Activated CD4-positive, alpha-beta T cell treated with anti-CD3 and anti-CD28 coated beads, Interleukin-2, amount 50 U/mL, for 1 hour (primary cell): Measurements from ENCODE around the gene HSPG2.

ENCODE experiments used
- DNase-seq: peaks from one replicate; pipeline ENCODE4 v3.0.0-alpha.2; 2020

HSPG2 gene

DNA sequence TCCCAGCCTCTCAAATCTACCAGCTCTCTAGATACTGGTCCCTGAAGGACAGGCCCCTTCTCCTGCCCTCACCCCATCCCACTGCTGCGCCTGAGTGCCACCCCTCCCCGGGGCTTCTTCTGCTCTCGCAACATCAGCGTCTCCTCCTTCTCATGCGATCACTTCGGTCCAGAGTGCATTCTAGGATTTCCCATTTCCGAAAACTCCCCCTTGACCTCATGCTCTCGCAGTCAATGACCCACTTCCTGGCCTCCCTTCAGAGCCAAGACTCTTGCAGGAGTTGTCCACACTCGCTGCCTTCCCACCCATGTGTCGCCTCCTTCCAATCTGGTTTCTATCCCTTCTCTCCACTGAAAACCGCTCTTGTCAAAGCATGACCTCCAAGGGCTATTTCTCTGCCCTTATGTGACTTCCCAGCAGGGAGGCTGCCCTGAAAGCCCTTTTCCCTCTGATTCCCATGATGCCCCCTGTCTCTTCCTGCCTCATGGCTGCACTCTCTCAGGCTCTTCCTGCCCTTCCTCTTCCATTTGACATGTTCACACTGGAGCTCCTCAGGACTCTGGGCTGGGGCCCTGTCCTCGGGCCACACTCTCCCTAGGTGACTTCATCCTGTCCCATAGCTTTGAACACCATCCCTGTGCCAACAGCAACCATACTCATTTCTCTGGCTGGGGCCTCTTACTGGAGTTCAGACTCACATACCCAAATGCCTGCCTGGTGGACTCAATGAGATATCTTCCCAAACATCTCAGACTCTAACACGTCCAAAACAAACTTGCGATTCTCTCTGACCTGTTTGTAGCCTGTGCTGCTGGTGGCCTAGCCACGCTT is 79.1 kb downstream of the HSPG2 start:
- DNase-seq: no peak

DNA sequence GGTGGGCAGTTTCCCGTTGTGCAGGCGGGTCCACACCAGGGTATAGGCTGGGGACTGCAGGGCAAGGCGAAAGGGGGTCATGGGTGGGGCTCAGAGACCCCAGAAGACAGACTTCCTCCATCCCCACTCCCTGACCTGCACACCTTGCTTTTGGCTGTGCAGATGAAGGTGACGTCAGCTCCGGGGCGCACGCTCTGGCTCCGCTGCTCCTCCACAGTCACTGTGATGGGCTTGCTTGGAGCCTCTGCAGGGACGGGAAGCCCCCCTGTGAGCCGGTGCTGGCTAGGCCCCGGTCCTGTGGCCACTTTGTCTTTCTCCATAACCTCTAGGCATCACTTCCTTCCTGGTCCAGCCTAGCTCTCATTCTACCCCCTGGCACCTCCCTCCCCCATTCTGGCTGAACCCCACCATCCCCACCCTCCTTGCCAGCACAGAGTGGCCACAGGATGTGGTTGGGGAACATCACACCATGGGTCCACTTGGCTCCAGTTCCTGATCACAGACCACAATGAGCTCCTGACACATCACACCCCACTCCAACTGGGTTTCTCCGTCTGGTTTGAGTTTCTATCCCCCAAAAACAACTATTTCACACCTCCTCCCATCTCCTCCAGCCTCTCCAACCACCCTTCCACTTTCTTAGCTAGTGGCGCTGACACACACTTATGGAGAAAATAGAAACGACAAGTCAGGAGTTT is 79.8 kb downstream of the HSPG2 start:
- DNase-seq: no peak

DNA sequence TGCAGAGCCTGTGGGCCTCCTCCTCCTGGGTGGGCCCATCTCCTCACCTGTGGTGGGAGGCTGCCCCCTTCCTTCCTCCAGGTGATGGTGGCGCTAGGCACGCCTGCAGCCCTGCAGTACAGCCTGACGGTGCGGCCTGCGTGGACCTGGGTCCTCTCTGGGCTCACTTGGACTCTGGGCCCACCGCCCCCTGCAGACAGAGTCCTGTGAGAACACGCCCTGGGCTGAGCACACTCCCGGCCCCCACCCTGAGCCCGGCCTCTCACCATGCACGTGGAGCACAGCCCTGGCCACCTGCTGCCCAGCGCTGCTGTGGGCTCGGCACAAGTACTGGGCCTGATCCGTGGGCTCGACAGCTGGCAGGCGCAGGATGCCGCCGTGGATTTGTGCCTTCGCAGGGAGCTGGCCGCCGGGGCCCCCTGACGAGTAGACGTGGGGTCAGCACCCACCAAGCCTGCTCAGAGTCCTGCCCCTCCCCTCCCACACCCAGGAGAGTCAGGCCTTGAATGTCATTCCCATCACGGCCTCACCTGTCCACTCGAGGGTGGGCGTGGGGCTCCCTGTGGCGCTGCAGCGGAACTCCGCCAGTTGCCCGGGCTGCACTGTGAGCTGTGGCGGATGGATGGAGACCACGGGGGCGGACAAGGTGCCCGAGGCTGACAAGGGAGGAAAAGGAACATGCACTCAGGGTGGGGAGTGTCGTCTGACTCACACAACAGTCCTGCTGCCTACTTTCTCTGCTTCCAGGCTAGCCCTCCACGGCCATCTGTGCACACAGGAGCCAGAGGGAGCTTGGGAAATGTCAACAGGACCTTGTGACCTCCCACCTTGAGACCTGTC is 81.6 kb downstream of the HSPG2 start:
- no peak for DNase-seq

DNA sequence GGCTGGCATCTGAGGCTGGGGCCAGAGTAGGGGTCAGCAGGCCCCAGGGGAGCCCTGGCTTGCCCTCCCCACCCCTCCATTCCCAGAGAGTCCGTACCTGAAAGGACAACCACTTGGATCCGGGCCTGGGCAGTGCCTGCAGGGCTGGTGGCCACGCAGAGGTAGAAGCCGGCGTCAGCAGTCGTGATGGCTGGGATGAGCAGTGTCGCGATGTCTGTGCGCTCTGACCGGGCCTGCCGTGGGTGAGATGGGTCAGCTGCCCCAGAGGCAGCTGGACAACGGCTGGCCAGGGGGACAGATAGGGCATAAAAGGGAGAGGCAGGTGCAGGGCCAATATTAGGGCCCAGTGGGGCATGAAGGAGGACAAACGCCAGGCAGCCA is 82.4 kb downstream of the HSPG2 start:
- DNase-seq: no peak

DNA sequence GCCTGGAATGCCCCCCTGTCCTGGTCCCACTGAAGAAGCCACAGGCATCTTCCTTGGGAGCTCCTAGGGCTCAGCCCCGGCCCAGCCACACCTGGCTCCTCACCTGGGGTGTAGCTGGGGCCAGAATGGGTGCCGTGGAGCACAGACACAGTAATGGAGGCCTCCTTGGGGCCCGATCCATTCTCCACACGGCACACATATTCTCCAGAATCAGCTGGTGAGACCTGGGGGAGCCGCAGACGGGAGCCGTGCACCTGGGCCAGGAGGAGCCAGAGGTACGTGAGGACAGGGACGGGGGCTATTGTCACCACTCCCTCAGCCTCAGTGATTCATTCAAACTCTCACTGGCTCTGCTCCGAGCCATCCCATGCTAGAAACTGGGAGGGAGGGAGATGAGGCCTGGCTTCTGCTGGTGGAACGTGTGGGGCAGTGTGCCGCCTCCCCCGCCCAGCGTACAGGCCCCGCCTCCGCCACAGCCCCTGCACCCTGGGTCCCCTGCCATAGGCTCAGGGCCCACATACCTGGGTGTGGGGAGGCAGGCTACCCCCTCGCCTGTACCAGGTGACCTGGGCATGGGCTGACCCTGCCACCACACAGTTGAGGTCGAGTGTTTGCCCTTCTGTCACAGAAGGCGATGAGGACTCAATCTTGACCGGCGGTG is 82.9 kb downstream of the HSPG2 start:
- DNase-seq: no peak

DNA sequence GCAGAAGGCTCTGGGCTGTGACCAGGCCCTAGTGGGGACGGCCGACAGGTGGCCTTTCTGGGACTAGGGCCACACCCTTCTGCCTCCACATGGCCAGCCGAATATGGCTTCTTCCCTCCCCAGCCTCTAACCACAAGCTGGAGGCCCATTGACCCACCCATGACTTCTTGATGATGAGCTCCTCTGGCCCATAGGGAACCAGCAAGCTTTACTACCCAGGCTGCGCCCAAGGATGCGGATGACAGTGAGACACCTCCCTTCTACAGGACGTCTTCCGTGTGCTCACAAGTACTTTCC is 84.0 kb downstream of the HSPG2 start:
- DNase-seq: no peak

DNA sequence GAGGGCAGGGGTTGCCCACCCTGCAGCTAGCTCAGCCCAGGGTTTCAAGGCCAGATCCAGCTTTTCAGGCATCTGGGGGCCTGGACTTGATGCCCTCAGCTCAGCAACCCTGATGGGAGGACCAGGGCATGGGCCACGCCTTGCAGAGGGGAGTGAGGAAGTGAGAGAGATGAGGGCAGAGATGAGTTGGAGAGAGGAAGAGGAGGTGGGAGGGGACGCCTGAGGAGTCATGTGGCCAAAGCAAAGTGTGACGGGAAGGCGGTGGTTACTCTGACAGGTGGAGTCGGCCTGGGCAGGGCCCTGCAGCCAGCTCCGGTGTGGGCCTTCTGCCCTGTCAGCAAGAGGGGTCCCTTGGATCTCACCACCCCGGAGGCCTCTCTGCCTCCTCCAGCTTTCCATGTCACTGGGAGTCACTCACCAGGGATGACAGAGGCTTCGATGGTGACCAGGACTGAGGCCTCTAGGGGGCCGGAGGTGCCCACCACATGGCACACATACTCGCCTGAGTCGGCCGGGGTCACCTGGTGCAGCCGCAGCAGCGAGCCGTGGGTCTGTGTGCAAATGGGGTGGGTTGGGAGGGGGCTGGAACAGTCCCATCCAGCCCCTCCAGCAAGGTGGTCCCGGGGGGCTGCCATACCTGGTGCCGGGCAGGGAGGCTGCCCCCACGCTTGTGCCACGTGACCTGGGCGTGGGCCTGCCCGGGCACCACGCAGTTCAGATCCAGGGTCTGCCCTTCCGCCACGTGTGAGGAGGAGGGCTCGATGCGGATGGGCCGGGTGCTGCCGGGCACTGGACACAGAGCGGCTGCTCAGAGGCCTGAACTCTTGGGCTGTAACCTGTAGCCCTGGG is 84.6 kb downstream of the HSPG2 start:
- DNase-seq: no peak

DNA sequence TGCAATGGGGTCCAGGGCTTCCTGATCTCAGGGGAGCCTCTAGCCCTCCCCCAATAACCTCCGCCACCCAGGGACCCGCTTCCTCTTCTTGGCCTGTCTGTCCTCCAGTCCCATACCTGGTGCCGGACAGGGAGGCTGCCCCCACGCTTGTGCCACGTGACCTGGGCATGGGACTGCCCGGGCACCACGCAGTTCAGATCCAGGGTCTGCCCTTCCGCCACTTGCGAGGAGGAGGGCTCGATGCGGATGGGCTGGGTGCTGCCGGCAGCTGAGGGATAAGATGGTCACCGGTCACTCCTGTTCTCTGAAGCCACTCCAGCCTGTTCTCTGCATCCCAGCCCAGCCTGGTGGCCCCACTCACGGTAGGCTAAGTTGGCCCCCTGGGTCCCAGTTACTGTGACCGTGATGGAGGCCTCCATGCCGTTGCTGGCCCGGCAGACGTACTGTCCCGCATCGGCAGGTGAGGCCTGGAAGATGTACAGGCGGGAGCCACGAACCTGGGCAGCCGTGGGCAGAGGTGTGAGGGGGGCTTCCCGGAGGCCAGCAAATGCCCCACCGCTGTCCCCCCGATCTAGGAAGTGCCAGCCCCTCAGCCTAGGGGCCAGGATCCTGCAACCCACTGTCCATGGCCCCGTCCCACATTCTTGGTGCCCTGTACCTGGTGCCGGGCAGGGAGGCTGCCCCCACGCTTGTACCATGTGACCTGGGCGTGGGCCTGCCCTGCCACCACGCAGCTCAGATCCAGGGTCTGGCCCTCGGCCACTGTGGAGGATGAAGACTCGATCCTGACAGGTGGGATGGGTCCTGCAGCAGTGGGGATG is 85.5 kb downstream of the HSPG2 start:
- DNase-seq: no peak

DNA sequence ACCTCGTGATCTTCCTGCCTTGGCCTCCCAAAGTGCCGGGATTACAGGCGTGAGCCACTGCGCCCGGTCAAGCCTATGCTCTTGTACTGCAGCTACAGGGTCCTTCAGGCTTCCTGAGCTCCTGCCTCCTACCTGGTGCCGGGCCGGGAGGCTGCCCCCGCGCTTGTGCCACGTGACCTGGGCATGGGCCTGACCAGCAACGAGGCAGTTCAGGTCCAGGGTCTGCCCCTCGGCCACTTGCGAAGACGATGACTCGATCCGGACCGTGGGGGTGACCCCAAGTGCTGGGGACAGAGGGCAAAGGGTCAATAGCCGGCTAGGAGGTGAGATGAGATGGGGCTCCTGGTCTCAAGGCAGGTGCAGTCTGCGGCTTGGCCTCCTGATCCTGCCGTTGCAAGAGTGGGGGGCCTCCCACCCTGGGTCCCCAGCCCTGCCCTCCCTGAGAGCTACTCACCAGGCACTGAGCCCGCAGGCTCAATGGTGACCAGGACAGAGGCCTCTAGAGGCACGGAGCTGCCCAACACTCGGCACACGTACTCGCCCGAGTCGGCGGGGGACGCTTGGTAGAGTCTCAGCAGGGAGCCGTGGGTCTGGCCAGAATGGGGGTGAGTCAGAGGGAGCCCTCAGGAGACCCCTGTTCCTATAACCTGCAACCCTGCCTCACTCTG is 87.1 kb downstream of the HSPG2 start:
- no peak for DNase-seq

DNA sequence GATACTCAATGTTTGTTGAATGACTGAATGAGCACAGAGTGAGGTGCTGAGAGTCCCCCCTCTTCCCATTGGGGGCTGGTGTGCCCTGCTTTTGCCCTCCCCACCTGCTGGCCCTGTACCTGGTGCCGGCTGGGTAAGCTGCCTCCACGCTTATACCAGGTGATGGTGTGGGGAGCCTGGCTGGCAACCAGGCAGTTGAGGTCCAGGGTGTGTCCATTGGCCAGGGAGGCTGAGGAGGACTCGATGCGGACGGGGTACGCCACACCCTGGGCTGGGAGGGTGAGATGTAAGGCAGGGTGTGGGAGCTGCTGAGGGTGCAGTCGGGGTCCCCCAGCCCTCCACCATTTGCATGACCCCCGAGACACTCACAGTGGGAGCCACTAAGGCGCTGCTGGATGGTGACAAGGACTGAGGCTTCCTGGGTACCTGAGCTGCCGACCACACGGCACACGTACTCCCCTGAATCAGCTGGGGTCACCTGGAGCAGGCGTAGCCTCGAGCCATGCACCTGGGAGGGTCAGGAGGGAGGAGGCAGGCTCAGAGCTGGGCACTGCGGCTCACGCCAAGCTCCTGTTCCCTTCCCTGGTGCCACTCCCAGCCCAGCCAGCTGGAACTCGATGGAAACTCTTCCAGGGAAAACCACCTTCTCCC is 88.5 kb downstream of the HSPG2 start:
- no peak for DNase-seq

DNA sequence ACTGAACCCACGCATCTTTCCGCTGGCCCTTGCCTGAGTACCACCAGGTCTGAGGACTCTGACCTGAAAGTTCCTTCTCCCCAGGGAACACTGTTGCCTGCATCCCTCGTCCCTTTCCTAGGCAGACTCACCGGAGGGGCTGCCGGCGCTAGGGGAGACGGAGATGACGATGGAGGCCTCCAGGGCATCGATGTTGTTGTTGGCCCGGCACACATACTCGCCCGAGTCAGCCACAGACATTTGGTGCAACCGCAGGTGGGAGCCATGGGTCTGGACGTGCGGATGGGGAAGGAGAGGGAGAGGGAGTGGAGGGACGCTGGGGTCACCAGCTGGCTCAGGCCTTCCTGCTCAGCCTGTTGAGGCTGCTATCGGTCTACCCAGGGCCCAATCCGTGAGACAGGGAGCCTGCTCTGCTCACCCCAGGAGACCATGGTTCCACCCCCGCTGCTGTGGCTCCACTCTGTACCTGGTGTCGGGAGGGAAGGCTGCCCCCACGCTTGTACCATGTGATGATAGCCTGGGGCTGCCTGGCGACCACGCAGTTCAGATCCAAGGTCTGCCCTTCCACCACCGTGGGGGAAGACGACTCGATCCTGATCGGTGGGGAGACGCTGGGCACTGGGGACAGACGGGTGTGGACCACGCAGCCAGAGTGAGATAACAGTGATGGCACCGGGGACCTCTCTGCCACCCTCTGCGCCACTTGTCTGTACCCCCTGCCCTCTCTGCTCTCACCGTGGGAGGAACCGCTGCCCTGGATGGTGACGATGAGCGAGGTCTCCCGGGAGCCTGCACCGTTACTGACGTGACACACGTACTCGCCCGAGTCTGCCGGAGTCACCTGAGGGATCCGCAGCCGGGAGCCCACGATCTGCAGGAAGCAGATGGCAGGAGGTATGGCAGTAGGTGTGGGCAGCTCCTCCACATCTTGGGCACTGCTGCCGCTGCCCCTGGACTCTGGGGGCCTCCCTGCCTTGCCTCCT is 89.6 kb downstream of the HSPG2 start:
- no peak for DNase-seq

DNA sequence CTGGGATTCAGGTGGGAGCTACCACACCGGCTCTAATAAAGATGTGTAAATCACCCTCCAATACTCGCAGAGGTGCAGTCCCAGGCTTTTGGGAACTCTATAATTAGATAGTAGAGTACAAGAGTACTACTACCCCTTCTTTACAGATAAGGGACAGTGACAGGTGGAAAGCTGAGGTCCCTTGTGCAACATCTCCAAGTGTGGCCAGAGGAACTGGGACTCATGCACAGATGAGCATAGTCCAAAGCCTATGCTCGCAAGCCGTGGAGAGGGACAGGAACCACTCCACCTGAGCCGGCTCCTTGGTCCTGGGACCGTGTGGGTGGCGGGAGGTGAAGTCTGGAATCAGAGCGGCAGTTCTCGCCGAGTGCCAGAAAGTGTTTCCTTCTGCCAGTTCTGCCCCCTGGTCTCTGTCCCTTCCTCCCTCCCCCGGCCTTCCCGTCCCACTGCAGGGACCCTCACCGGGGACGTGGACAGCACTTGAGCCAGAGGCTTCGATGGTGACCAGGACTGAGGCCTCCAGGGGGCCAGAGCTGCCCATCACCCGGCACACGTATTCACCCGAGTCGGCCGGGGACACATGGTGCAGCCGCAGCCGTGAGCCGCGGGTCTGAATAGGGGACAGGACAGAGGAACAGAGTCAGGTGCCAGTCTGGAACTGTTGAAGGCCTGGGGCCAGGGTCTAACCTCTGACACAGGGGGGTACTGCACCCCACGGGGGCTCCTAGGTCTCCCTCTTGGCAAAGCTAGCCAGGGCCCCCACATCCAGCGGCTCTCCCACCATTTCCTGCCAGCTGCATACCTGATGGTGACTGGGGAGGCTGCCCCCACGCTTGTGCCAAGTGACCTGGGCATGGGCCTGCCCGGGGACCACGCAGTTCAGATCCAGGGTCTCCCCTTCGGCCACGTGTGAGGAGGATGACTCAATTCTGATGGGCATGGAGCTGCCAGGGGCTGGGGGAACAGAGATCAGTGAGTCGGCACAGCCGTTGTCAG is 91.2 kb downstream of the HSPG2 start:
- DNase-seq: no peak

DNA sequence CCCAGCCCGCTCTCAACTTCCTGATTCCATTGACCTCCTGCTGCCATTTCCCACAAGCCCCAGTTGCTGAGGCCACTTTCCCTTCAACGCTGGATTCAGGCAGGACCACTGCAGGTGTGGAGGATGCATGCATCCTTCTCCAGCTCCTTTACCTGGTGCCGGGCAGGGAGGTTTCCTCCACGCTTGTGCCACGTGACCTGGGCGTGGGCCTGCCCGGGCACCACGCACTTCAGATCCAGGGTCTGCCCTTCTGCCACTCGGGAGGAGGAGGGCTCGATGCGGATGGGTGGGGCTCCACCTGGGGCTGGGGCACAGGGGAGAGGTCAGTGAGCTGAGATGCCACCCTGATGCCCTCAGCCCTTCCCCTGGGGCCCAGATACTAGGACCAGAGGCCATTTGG is 93.1 kb downstream of the HSPG2 start:
- no peak for DNase-seq

DNA sequence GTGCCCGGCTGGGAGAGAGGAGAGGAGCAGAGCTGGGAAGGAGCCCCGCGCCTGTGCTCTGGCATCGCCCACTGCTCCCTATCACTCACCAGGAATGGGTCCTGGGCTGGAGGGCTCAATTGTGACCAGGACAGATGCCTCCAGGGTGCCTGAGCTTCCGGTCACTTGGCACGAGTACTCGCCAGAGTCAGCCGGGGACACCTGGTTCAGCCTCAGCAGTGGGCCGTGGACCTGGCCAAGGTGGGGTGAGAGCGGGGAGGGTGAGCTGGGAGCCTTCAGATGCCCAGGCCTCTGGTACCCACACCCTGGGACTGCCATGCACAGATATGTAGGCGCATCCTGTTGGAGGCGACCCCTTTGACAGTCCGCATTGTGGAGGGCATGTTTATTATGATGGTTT is 93.9 kb downstream of the HSPG2 start:
- no peak for DNase-seq

DNA sequence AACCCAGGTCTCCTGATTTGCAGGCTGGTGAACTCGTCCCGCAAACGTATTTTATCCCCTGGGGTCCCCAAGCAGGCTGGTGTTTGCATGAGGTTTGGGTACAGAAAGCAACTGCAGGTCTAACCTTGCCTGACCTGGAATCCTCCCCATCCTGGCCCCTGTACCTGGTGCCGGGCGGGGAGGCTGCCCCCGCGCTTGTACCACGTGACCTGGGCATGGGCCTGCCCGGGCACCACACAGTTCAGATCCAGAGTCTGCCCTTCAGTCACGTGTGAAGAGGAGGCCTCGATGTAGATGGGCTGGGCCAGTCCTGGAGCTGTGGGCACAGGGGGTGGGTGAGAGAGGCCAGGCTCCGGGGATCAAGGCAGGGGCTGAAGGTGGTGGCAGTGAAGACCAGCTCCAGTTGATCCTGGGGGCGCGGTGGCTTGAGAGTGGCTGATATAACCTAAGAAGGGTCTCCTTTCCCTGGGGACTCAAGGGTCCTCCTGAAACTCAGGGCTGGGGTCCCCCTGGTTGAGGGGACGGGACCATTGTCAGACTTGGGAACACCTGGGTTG is 94.4 kb downstream of the HSPG2 start:
- DNase-seq: no peak

DNA sequence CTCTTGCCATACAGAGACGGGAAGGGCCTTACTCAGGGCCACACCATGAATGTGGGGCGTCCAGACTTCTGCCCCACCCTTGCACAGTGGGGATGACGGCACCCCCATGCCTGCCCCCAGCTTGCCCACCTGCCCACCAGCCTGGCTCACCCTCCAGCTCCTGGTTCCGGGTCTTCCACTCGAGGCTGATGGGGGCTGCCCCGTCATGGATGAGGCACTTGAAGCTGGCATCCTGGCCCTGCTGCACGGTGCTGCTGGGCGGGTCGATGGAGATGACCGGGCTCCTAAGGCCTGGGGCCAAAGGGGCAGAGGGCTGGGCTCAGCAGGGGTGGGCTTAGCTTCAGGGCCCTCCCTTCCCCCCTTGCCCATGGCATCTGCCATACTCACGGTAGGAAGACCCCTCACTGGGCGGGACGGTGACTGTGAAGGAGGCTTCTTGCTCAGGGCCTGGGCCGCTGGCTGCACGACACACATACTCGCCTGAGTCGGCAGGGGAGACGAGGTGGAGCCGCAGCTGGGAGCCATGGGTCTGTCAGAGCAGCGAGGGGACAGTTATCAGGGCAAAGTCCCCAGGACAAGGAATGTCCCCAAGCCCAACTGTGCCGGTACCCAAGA is 95.2 kb downstream of the HSPG2 start:
- no peak for DNase-seq

DNA sequence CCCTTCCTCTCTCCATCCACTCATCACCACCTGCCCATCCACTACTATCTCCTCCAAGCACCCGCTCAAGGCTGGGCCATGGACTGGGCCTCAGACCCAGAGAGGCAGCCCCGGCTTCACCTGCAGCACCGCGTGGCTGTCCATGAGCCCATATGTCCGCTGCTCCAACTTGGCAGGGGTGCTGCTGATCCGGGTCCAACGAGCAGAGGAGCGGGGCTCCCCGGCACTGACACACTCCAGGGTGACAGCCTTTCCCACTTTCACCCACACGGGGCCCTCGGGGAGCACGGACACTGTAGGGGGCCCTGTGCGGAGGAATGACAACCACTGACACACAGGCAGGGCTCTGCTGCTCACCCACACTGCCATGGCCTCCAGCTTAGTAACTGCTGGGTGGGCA is 96.1 kb downstream of the HSPG2 start:
- DNase-seq: no peak
